ENCODE data around the gene LRP6. TPM values are rescaled to one million over a fixed set of nuclear protein-coding genes. Genes with fewer than 3 reads are reported as not detected.

Gene LRP6
- total and polyA plus RNA-seq, 10 of the 15 experiments (the other 5 are each of a cell fraction or from before 2014, with no cell fraction given) = 1.5 to 14.9 (median 6.1) TPM

DNA sequence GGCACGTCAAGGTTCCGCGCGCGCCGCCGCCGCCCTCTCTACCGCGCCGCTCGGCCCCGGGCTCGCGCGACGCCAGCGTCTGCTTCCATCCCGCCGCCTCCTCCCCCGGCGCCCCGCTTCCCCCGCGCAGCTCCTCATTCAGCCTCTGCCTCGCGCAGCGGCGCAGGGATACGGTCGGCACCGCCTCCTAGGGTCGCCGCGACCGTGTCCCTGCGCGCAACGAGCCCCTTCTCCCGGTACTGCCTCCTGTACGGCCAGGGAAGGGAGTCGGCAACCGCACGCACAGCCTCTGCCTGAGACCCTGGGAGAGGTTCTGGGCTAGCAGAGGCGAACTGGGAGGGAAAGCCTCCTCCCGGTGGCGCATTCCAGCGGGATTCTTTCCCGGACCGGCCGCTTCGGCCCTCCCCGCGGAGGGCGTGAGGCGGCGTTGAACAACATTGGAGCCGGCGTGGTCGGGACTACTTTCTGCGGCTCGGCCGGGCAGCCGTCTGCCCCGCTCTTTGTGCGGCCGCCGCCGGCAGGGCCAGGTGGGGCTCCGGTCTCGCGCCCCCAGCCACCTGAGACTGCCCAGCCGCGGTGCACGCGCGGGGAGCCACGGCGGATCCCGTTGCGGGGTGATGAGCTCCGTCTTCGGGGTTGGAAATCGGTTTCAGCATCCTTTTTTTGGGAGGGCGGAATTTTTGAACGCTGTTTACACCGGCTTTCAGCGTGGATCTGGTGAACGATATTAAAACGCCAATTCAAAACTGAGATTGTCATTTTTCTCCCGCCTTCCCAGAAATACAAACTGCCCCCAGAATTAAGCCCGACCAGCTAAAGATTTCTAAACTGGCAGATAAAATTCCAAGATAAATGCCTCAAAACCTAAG lies at the start of gene LRP6 (continued):
- TF ChIP-seq, protein P1, sequence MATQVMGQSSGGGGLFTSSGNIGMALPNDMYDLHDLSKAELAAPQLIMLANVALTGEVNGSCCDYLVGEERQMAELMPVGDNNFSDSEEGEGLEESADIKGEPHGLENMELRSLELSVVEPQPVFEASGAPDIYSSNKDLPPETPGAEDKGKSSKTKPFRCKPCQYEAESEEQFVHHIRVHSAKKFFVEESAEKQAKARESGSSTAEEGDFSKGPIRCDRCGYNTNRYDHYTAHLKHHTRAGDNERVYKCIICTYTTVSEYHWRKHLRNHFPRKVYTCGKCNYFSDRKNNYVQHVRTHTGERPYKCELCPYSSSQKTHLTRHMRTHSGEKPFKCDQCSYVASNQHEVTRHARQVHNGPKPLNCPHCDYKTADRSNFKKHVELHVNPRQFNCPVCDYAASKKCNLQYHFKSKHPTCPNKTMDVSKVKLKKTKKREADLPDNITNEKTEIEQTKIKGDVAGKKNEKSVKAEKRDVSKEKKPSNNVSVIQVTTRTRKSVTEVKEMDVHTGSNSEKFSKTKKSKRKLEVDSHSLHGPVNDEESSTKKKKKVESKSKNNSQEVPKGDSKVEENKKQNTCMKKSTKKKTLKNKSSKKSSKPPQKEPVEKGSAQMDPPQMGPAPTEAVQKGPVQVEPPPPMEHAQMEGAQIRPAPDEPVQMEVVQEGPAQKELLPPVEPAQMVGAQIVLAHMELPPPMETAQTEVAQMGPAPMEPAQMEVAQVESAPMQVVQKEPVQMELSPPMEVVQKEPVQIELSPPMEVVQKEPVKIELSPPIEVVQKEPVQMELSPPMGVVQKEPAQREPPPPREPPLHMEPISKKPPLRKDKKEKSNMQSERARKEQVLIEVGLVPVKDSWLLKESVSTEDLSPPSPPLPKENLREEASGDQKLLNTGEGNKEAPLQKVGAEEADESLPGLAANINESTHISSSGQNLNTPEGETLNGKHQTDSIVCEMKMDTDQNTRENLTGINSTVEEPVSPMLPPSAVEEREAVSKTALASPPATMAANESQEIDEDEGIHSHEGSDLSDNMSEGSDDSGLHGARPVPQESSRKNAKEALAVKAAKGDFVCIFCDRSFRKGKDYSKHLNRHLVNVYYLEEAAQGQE (IDR thresholded peaks at IDR 0.05; ENCODE audit: low read depth, low read length) = peak; percentile 67
- no peak for TF ChIP-seq YBX1 (IDR thresholded peaks at IDR 0.05)
- TF ChIP-seq SP1 (IDR thresholded peaks at IDR 0.05; ENCODE audit: low read depth, low read length) = peak; percentile 77
- peak; percentile 52; the same call in 1 of the 2 replicates for TF ChIP-seq ATF7 (IDR thresholded peaks at IDR 0.05; ENCODE audit: low read depth)
- TF ChIP-seq, protein P2, sequence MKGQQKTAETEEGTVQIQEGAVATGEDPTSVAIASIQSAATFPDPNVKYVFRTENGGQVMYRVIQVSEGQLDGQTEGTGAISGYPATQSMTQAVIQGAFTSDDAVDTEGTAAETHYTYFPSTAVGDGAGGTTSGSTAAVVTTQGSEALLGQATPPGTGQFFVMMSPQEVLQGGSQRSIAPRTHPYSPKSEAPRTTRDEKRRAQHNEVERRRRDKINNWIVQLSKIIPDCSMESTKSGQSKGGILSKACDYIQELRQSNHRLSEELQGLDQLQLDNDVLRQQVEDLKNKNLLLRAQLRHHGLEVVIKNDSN (IDR thresholded peaks at IDR 0.05; ENCODE audit: borderline replicate concordance, extremely low read length, insufficient read depth, low read depth, low read length) = no peak
- TF ChIP-seq TCF3 (IDR thresholded peaks at IDR 0.05; ENCODE audit: borderline replicate concordance, insufficient read depth, low read depth, low read length) = peak; percentile 5; the same call in 1 of the 2 replicates
- no peak for TF ChIP-seq EZH2 (IDR thresholded peaks at IDR 0.05; ENCODE audit: borderline replicate concordance, control insufficient read depth, low read depth, low read length)
- TF ChIP-seq HDAC6 (IDR thresholded peaks at IDR 0.05; ENCODE audit: unreplicated experiment) = no peak
- no peak for TF ChIP-seq BMI1 (IDR thresholded peaks at IDR 0.05; ENCODE audit: borderline replicate concordance)
- TF ChIP-seq EP300 (IDR thresholded peaks at IDR 0.05; ENCODE audit: borderline replicate concordance in 1 of 2, control insufficient read depth in 1 of 2, low read depth in 2 of 2, low read length in 2 of 2) = no peak
- peak; percentile 100 for TF ChIP-seq TAF1 (IDR thresholded peaks at IDR 0.05; ENCODE audit: borderline replicate concordance, low read depth, low read length)
- TF ChIP-seq PAX5 (IDR thresholded peaks at IDR 0.05; ENCODE audit: borderline replicate concordance, low read depth, low read length) = 0 out of 2 replicates have a peak, but pooled peaks have one; percentile 13
- no peak for TF ChIP-seq PRDM15 (CRISPR knock-in tag; IDR thresholded peaks at IDR 0.05)
- TF ChIP-seq NFIC (IDR thresholded peaks at IDR 0.05; ENCODE audit: low read depth, low read length) = no peak
- peak; percentile 66; the same call in 1 of the 2 replicates for TF ChIP-seq ZNF24 (IDR thresholded peaks at IDR 0.05)
- no peak for TF ChIP-seq GABPA (IDR thresholded peaks at IDR 0.05; ENCODE audit: low read depth)
- TF ChIP-seq IRF4 (IDR thresholded peaks at IDR 0.05; ENCODE audit: low read depth, low read length) = 0 out of 2 replicates have a peak, but pooled peaks have one; percentile 46
- no peak for TF ChIP-seq CEBPB (IDR thresholded peaks at IDR 0.05; ENCODE audit: borderline replicate concordance in 1 of 2, low read depth in 2 of 2, low read length in 2 of 2)
- TF ChIP-seq ZNF207 (IDR thresholded peaks at IDR 0.05; ENCODE audit: borderline replicate concordance) = peak; percentile 90
- no peak for TF ChIP-seq TBL1XR1 (IDR thresholded peaks at IDR 0.05; ENCODE audit: low read depth, low read length)
- TF ChIP-seq GATAD2B (conservative IDR thresholded peaks at IDR 0.05; ENCODE audit: low read depth) = peak; percentile 98
- no peak; the same call in 1 of the 2 replicates for TF ChIP-seq ZSCAN29 (IDR thresholded peaks at IDR 0.05)

Data from GM12878 (cell line).